Mesendoderm (in vitro differentiated cells): Measurements from ENCODE around the gene STX4.
A peak's percentile ranks its signal among the peaks of the same experiment; 100 is the strongest.

Experiments used
- DNase-seq: peaks from one replicate; pipeline ENCODE4 v3.0.0; 2013
- H2AK5ac ChIP-seq: 2 replicates; pipeline ENCODE4 v1.6.1; 2013; ENCODE audit warnings: low read length, inconsistent platforms
- H2BK120ac ChIP-seq: 2 replicates; pipeline ENCODE4 v1.6.1; 2013; ENCODE audit warnings: low read depth, mild to moderate bottlenecking, low read length, moderate library complexity, mixed read lengths
- H2BK15ac ChIP-seq: replicated peaks from 2 replicates; pipeline ENCODE4 v1.6.1; 2013; ENCODE audit warnings: low read depth, mild to moderate bottlenecking, moderate library complexity
- H2BK5ac ChIP-seq: 2 replicates; pipeline ENCODE4 v1.6.1; 2013; ENCODE audit warnings: low read length, inconsistent platforms
- H3K18ac ChIP-seq: 2 replicates; pipeline ENCODE4 v1.6.1; 2013; ENCODE audit warnings: mild to moderate bottlenecking, low read length, mixed read lengths
- H3K23ac ChIP-seq: one replicate; pipeline ENCODE4 v1.6.1; 2013; ENCODE audit warnings: low read length
- H3K27ac ChIP-seq: 2 replicates; pipeline ENCODE4 v1.5.1; 2013; ENCODE audit warnings: low read depth, mild to moderate bottlenecking, inconsistent platforms, low read length, moderate library complexity
- H3K27me3 ChIP-seq: 2 replicates; pipeline ENCODE4 v1.6.1; 2013; ENCODE audit warnings: low read length, control low read depth, mild to moderate bottlenecking, inconsistent platforms; ENCODE audit not compliant: insufficient read depth, poor library complexity
- H3K36me3 ChIP-seq: 2 replicates; pipeline ENCODE4 v1.6.1; 2013; ENCODE audit warnings: low read length, inconsistent platforms; ENCODE audit not compliant: control insufficient read depth, insufficient read depth
- H3K4ac ChIP-seq: one replicate; pipeline ENCODE4 v1.6.1; 2013; ENCODE audit warnings: low read depth, mild to moderate bottlenecking, low read length, moderate library complexity
- H3K4me1 ChIP-seq: 2 replicates; pipeline ENCODE4 v1.6.1; 2013; ENCODE audit warnings: low read depth, low read length, inconsistent platforms; ENCODE audit not compliant: control insufficient read depth
- H3K4me2 ChIP-seq: 2 replicates; pipeline ENCODE4 v1.6.1; 2013; ENCODE audit warnings: low read length
- H3K4me3 ChIP-seq: 2 replicates; pipeline ENCODE4 v1.5.1; 2013; ENCODE audit warnings: mild to moderate bottlenecking, low read length
- H3K56ac ChIP-seq: one replicate; pipeline ENCODE4 v1.6.1; 2013; ENCODE audit warnings: low read length
- H3K79me1 ChIP-seq: 2 replicates; pipeline ENCODE4 v1.6.1; 2013; ENCODE audit warnings: low read length, inconsistent platforms
- H3K79me2 ChIP-seq: 2 replicates; pipeline ENCODE4 v1.6.1; 2013; ENCODE audit warnings: mild to moderate bottlenecking, low read length; ENCODE audit not compliant: control insufficient read depth, insufficient read depth
- H3K9ac ChIP-seq: 2 replicates; pipeline ENCODE4 v1.6.1; 2013; ENCODE audit warnings: low read length, inconsistent platforms
- H4K5ac ChIP-seq: one replicate; pipeline ENCODE4 v1.6.1; 2013; ENCODE audit warnings: low read length
- H4K8ac ChIP-seq: one replicate; pipeline ENCODE4 v1.6.1; 2013; ENCODE audit warnings: low read depth, mild to moderate bottlenecking, control low read depth, low read length, moderate library complexity
- WGBS: extraction: QIAGEN DNeasy Blood & Tissue Kit; methylation state at CpG from one replicate; pipeline ENCODE4 v1.1.7; 2013; ENCODE audit warnings: low lambda C conversion rate, missing lambda C conversion rate; ENCODE audit not compliant: insufficient coverage; ENCODE audit errors: extremely low coverage; 5-methylcytosine and 5-hydroxymethylcytosine counted together

STX4 gene

DNA sequence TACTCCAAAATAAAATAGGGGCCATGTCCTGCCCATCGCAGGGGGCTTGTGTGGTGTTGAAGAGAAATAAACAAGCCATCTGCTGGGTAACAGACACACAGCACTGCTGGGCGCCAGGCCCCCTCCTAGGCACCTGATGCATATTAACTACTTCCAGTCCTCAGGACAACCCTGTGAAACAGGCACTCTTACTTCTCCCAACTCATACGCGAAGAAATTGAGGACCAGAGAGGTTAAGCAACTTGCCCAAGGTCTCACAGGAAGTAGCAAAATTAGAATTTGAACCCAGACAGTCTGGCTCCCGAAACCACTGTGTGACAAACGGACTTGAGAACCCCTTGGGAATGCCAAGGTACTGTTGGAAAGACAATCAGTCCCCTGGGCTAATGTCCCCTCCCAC, 25.7 kb upstream of the STX4 start:
- no peak overlapping the region for H2BK120ac ChIP-seq
- H3K23ac ChIP-seq, result no peak overlapping the region
- H2BK5ac ChIP-seq, result no peak overlapping the region
- no peak overlapping the region for H4K8ac ChIP-seq
- no peaks in the 10 kb centered on the region for H3K27me3 ChIP-seq
- H3K18ac ChIP-seq, result no peak overlapping the region
- H3K9ac ChIP-seq, result no peak overlapping the region
- H3K27ac ChIP-seq, result no peak overlapping the region
- no peak for DNase-seq
- no peaks in the 10 kb centered on the region for H3K79me1 ChIP-seq
- no peak overlapping the region for H3K4me3 ChIP-seq
- no CpG with 5 or more reads among the region's 6 CpGs for WGBS
- no peak overlapping the region for H2AK5ac ChIP-seq
- no peaks in the 10 kb centered on the region for H3K79me2 ChIP-seq
- no peaks in the 10 kb centered on the region for H3K36me3 ChIP-seq
- H3K4me1 ChIP-seq, result no peaks in the 10 kb centered on the region
- H3K56ac ChIP-seq, result no peak overlapping the region
- H2BK15ac ChIP-seq, result no peak overlapping the region
- no peak overlapping the region for H4K5ac ChIP-seq
- no peak overlapping the region for H3K4ac ChIP-seq
- no peak overlapping the region for H3K4me2 ChIP-seq

- Histone ChIP-seq H3K9ac (no peak overlapping the region), H3K4me2 (no peak overlapping the region), H3K79me2 (no peaks in the 10 kb centered on the region), H3K36me3 (no peaks in the 10 kb centered on the region), H3K4ac (no peak overlapping the region), H2BK120ac (no peak overlapping the region), H3K27me3 (no peaks in the 10 kb centered on the region), H4K5ac (no peak overlapping the region), H3K79me1 (no peaks in the 10 kb centered on the region), H2AK5ac (no peak overlapping the region), H2BK15ac (no peak overlapping the region), H3K4me3 (no peak overlapping the region), H4K8ac (no peak overlapping the region), H2BK5ac (no peak overlapping the region), H3K56ac (no peak overlapping the region), H3K23ac (no peak overlapping the region), H3K4me1 (no peaks in the 10 kb centered on the region), H3K27ac (no peak overlapping the region), H3K18ac (no peak overlapping the region)
- no CpG with 5 or more reads among the region's 6 CpGs for WGBS
- no peak for DNase-seq
Measured at GRCh38 chr16:31008149-31008548, 25.2 kb upstream of the STX4 start.

DNA sequence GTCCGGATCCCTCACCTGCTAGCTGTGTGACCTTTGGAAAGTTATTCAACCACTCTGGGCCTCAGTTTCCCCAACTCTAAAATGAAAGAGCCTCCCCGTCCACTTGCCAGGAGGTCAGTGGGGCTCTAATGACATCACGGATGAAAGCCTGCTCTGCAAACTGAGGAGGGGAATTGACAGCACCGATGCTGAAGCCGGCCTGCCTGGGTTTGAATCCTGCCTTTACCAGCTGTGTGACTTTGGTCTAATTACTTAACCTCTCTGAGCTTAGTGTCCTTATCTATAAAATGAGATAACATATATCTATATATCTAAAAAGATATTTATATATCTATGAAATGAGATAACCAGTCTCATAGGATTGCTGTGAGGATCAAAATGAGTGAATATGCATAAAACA, 24.8 kb upstream of the STX4 start:
- Histone ChIP-seq H4K8ac (no peak overlapping the region), H3K4me3 (no peak overlapping the region), H2BK15ac (no peak overlapping the region), H4K5ac (no peak overlapping the region), H2BK5ac (no peak overlapping the region), H2BK120ac (no peak overlapping the region), H3K9ac (no peak overlapping the region), H3K79me1 (no peaks in the 10 kb centered on the region), H2AK5ac (no peak overlapping the region), H3K79me2 (no peaks in the 10 kb centered on the region), H3K4me2 (no peak overlapping the region), H3K4ac (no peak overlapping the region), H3K23ac (no peak overlapping the region), H3K4me1 (no peaks in the 10 kb centered on the region), H3K56ac (no peak overlapping the region), H3K27me3 (no peaks in the 10 kb centered on the region), H3K27ac (no peak overlapping the region), H3K36me3 (no peaks in the 10 kb centered on the region), H3K18ac (no peak overlapping the region)
- no peak for DNase-seq
- WGBS, result no CpG with 5 or more reads among the region's 5 CpGs

DNA sequence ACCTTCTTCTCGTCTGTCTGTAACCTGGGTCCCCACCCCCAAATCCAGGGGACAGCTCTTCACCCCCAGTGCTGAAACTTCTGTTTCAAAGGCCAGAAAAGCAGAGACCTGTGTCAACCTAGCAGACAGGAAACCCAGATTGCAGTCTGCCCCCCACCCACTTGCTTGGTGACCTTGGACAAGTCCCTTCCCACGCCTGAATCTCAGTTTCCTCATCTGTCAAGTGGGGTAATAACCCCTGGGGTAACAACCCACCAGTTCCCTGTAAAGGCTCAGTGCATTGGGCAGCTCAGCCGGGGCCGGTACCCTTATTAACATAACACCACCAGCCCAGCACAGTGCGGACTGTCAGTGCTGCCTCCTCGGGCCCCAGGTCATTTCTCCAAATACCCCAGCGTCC, 24.2 kb upstream of the STX4 start:
- H3K79me1 ChIP-seq, result no peaks in the 10 kb centered on the region
- H2BK15ac ChIP-seq, result no peak overlapping the region
- H3K4ac ChIP-seq, result no peak overlapping the region
- DNase-seq, result no peak
- no peak overlapping the region for H3K4me3 ChIP-seq
- no peak overlapping the region for H3K23ac ChIP-seq
- H3K27ac ChIP-seq, result no peak overlapping the region
- H3K79me2 ChIP-seq, result no peaks in the 10 kb centered on the region
- H2AK5ac ChIP-seq, result no peak overlapping the region
- no peak overlapping the region for H2BK5ac ChIP-seq
- no peak overlapping the region for H3K18ac ChIP-seq
- H4K5ac ChIP-seq, result no peak overlapping the region
- no peak overlapping the region for H3K56ac ChIP-seq
- no peaks in the 10 kb centered on the region for H3K36me3 ChIP-seq
- H3K4me2 ChIP-seq, result no peak overlapping the region
- no peak overlapping the region for H2BK120ac ChIP-seq
- no peaks in the 10 kb centered on the region for H3K4me1 ChIP-seq
- no CpG with 5 or more reads among the region's 7 CpGs for WGBS
- H3K27me3 ChIP-seq, result no peaks in the 10 kb centered on the region
- no peak overlapping the region for H3K9ac ChIP-seq
- H4K8ac ChIP-seq, result no peak overlapping the region

DNA sequence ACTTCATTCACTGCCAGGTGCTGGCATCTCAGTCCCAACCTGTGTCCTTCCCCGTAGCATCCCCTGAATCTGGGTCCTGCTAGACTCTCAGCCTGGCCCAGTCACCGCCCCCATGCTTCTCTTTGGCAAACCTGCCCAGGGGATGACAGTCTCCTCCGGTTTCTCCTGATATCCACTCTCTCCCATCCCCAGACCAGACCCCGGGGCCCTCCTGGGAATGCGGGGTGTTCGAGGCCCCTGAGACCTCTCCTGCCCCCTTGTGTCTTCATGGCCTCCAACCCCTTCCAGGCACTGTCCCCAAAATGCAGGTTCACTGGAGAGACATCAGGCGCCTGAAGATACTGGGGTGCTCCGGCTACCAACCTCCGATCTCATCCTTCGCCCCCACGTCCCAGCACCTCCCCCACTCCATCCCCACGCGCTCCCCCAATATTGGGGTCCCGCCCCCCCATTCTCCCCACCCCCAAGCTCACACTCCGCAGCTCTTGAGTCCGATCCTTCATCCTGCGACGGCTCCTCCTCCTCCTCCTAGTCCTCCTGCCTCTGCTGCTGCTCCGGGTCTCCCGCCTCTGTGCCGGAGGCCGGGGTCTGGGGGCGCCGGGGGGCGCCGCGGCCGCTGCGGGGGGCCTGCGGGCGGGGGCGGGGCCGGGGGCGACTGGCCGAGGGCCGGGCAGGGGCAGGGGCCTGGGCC, 23.3 kb upstream of the STX4 start:
- no peak for DNase-seq
- no peaks in the 10 kb centered on the region for H3K79me2 ChIP-seq
- H3K56ac ChIP-seq, result peak overlapping the region; percentile 5
- H3K4me1 ChIP-seq, result no peaks in the 10 kb centered on the region
- peak overlapping the region; percentile 31 for H3K18ac ChIP-seq
- H2BK15ac ChIP-seq, result no peak overlapping the region
- H3K4me2 ChIP-seq, result peak overlapping the region; percentile 25
- H4K5ac ChIP-seq, result no peak overlapping the region
- H2AK5ac ChIP-seq, result no peak overlapping the region
- no peaks in the 10 kb centered on the region for H3K36me3 ChIP-seq
- H2BK120ac ChIP-seq, result no peak overlapping the region
- H3K79me1 ChIP-seq, result no peaks in the 10 kb centered on the region
- H3K27me3 ChIP-seq, result no peaks in the 10 kb centered on the region
- no peak overlapping the region for H3K23ac ChIP-seq
- no peak overlapping the region for H3K27ac ChIP-seq
- H2BK5ac ChIP-seq, result no peak overlapping the region
- peak overlapping the region; percentile 42 for H4K8ac ChIP-seq
- H3K9ac ChIP-seq, result peak overlapping the region; percentile 13
- WGBS, result no CpG with 5 or more reads among the region's 36 CpGs
- no peak overlapping the region for H3K4me3 ChIP-seq
- H3K4ac ChIP-seq, result no peak overlapping the region
